Measurements from ENCODE around the gene DLGAP1. TPM values are rescaled to one million over a fixed set of nuclear protein-coding genes. Genes with fewer than 3 reads are reported as not detected.

The DLGAP1 gene
- total and polyA plus RNA-seq, 10 of the 15 experiments (the other 5 are each of a cell fraction or from before 2014, with no cell fraction given): 0.23 to 27.6 (median 1.9) TPM

Small RNA genes within 50 kb of the gene (microRNA-seq; reads per million reads assigned to microRNA genes)
- gene MIR6718: 13.9 reads per million, percentile 49 among the genes with 10 or more reads in this experiment

Small RNA genes within 50 kb of the gene (small RNA-seq; reads per million reads assigned to genes)
- gene AP005208.1: not detected
- gene AP005403.1: not detected
- not detected for gene MIR6718
- not detected for gene RN7SL39P
- not detected for gene RNU6-831P
